Measurements from ENCODE around the gene ERCC6L2. TPM values are rescaled to one million over a fixed set of nuclear protein-coding genes. Genes with fewer than 3 reads are reported as not detected.

Gene ERCC6L2
- total and polyA plus RNA-seq, 2 of the 4 experiments (the other 2 are of a cell fraction): 13.0 to 67.6 TPM

GRCh38 chr9:95836072-95836471, 39.4 kb upstream of the ERCC6L2 start:
- BruUV-seq (replicated peaks): no TSS peak
- ATAC-seq (ENCODE audit: low read depth) (peak; percentile 82), DNase-seq (peak; percentile 68)
- Histone ChIP-seq H3K4me1 (ENCODE audit: control insufficient read depth, insufficient read depth, low read length) (peaks cover 4% of the 10 kb centered on the region; the same call in 1 of the 2 replicates), H3K27ac (ENCODE audit: insufficient read depth, low read length) (no peak overlapping the region), H3K18ac (ENCODE audit: low read depth, low read length) (peak overlapping the region; percentile 50; the same call in 1 of the 2 replicates), H3K4me2 (ENCODE audit: low read depth, low read length) (peak overlapping the region; percentile 24; the same call in 1 of the 2 replicates), H3K27me3 (ENCODE audit: control insufficient read depth, insufficient read depth, low read length) (no peaks in the 10 kb centered on the region), H3K14ac (replicated peaks; ENCODE audit: low read depth, low read length) (no peak overlapping the region), H4K5ac (ENCODE audit: low read depth, low read length) (peak overlapping the region; percentile 40; the same call in 1 of the 2 replicates), H4K91ac (ENCODE audit: insufficient read depth, low read depth, low read length) (no peak overlapping the region), H3K4me3 (ENCODE audit: insufficient read depth, low read depth, low read length) (no peak overlapping the region), H3K79me1 (ENCODE audit: low read depth in 1 of 2, low read length in 2 of 2) (no peaks in the 10 kb centered on the region), H2BK5ac (ENCODE audit: low read depth, low read length, poor library complexity, severe bottlenecking) (no peak overlapping the region), H2AK5ac (ENCODE audit: low read depth, low read length) (no peak overlapping the region), H3K56ac (ENCODE audit: extremely low read depth, insufficient read depth, low read length) (no peak overlapping the region), H2BK120ac (ENCODE audit: low read depth, low read length) (no peak overlapping the region), H2AFZ (replicated peaks; ENCODE audit: low read length, poor library complexity) (no peak overlapping the region), H3K9me3 (ENCODE audit: control insufficient read depth, insufficient read depth, low read length) (no peaks in the 10 kb centered on the region; the same call in 1 of the 2 replicates), H4K8ac (ENCODE audit: low read depth in 2 of 2, low read length in 2 of 2) (no peak overlapping the region), H3K23ac (ENCODE audit: low read depth, low read length) (no peak overlapping the region), H2BK20ac (ENCODE audit: low read depth, low read length) (no peak overlapping the region), H2AK9ac (replicated peaks; ENCODE audit: low read depth, low read length, poor library complexity) (no peak overlapping the region), H4K20me1 (ENCODE audit: insufficient read depth, low read length) (no peaks in the 10 kb centered on the region), H3K9me1 (ENCODE audit: insufficient read depth, low read length) (no peaks in the 10 kb centered on the region), H3K36me3 (ENCODE audit: control insufficient read depth, insufficient read depth, low read length) (no peaks in the 10 kb centered on the region), H3K4ac (ENCODE audit: low read depth, low read length) (no peak overlapping the region), H2BK15ac (ENCODE audit: low read depth, low read length) (no peak overlapping the region), H3K9ac (ENCODE audit: low read depth, low read length) (no peak overlapping the region)
- no CpG with 5 or more reads among the region's 1 CpG for WGBS, 2 experiments (ENCODE audit: extremely low coverage in 2 of 2, insufficient read length in 1 of 2)
- CTCF ChIA-PET: no interaction called here
- TF ChIP-seq MAZ (IDR thresholded peaks at IDR 0.05; ENCODE audit: borderline replicate concordance, low read depth, low read length): no peak
- POLR2A ChIA-PET (ENCODE audit: unreplicated experiment): interaction anchor here (0.7 kb wide), 1 partner anchor 204 kb away, joined by 3 read pairs; no protein-coding TSS in a partner anchor
- in situ Hi-C loops (cut with MboI; ENCODE audit: low sequenced_read_pairs) (no loop called here), intact Hi-C loops (cut with micrococcal nuclease) (no loop called here), dilution Hi-C loops (cut with HindIII; ENCODE audit: low sequenced_read_pairs, unreplicated experiment) (no loop called here)
